ENCODE results near the gene DENND4A. TPM values are rescaled to one million over a fixed set of nuclear protein-coding genes. Genes with fewer than 3 reads are reported as not detected.
"Not testable (repeated sequence)": the region's sequence is repeated elsewhere in the genome, so short reads cannot be mapped to it uniquely, and the experiment has no call there.

Gene DENND4A
- total RNA-seq, 2 donors from 2014 or later = 15.7 to 21.8 TPM

- Histone ChIP-seq H3K27ac (no peak overlapping the region), H3K9ac (ENCODE audit: low read depth in 2 of 2, low read length in 2 of 2) (no peak overlapping the region), H3K27me3 (no peaks in the 10 kb centered on the region), H3K36me3 (no peaks in the 10 kb centered on the region), H3K9me3 (no peaks in the 10 kb centered on the region), H3K4me1 (no peaks in the 10 kb centered on the region), H3K4me3 (no peak overlapping the region)
- DNase-seq = no peak
- intact Hi-C loops (cut with DNase I) = no loop called here
- TF ChIP-seq CTCF (IDR thresholded peaks at IDR 0.05) = no peak
These were observed 24.3 kb upstream of the DENND4A start for GRCh38 chr15:65816441-65816840.

- H3K9me3 ChIP-seq; H3K27me3 ChIP-seq; H3K36me3 ChIP-seq; H3K4me3 ChIP-seq; intact Hi-C loops (cut with DNase I); H3K9ac ChIP-seq (ENCODE audit: low read depth in 2 of 2, low read length in 2 of 2); H3K4me1 ChIP-seq; H3K27ac ChIP-seq; DNase-seq: not testable (repeated sequence)
These were observed 23.9 kb upstream of the DENND4A start for GRCh38 chr15:65816008-65816407.

- H3K4me1 ChIP-seq; H3K9me3 ChIP-seq; intact Hi-C loops (cut with DNase I); H3K27ac ChIP-seq; H3K27me3 ChIP-seq; H3K36me3 ChIP-seq; DNase-seq; H3K9ac ChIP-seq (ENCODE audit: low read depth in 2 of 2, low read length in 2 of 2); H3K4me3 ChIP-seq: not testable (repeated sequence)
These were observed 22.2 kb upstream of the DENND4A start for GRCh38 chr15:65814271-65814670.

GRCh38 chr15:65812916-65813315, 20.8 kb upstream of the DENND4A start:
- Histone ChIP-seq H3K27ac (no peak overlapping the region), H3K9ac (ENCODE audit: low read depth in 2 of 2, low read length in 2 of 2) (no peak overlapping the region), H3K4me1 (no peaks in the 10 kb centered on the region), H3K4me3 (no peak overlapping the region), H3K9me3 (no peaks in the 10 kb centered on the region), H3K36me3 (no peaks in the 10 kb centered on the region), H3K27me3 (no peaks in the 10 kb centered on the region)
- intact Hi-C loops (cut with DNase I) = no loop called here
- no peak for TF ChIP-seq CTCF (IDR thresholded peaks at IDR 0.05)
- DNase-seq = no peak

GRCh38 chr15:65812467-65812866, 20.4 kb upstream of the DENND4A start:
- intact Hi-C loops (cut with DNase I) = no loop called here
- Histone ChIP-seq H3K27me3 (no peaks in the 10 kb centered on the region), H3K9ac (ENCODE audit: low read depth in 2 of 2, low read length in 2 of 2) (no peak overlapping the region), H3K4me3 (no peak overlapping the region), H3K9me3 (no peaks in the 10 kb centered on the region), H3K27ac (no peak overlapping the region), H3K4me1 (no peaks in the 10 kb centered on the region), H3K36me3 (no peaks in the 10 kb centered on the region)
- no peak for TF ChIP-seq CTCF (IDR thresholded peaks at IDR 0.05)
- DNase-seq = no peak

- DNase-seq = no peak
- no peak for TF ChIP-seq CTCF (IDR thresholded peaks at IDR 0.05)
- no peaks in the 10 kb centered on the region for H3K36me3 ChIP-seq
- intact Hi-C loops (cut with DNase I) = no loop called here
- H3K9ac ChIP-seq (ENCODE audit: low read depth in 2 of 2, low read length in 2 of 2) = no peak overlapping the region
- H3K4me3 ChIP-seq = no peak overlapping the region
- no peaks in the 10 kb centered on the region for H3K9me3 ChIP-seq
- H3K27me3 ChIP-seq = no peaks in the 10 kb centered on the region
- H3K27ac ChIP-seq = no peak overlapping the region
- no peaks in the 10 kb centered on the region for H3K4me1 ChIP-seq
These were observed 19.7 kb upstream of the DENND4A start for GRCh38 chr15:65811835-65812234.

GRCh38 chr15:65811011-65811733, 19.1 kb upstream of the DENND4A start:
- H3K9ac ChIP-seq (ENCODE audit: low read depth in 2 of 2, low read length in 2 of 2); H3K4me3 ChIP-seq; DNase-seq; intact Hi-C loops (cut with DNase I); H3K9me3 ChIP-seq; H3K36me3 ChIP-seq; H3K27me3 ChIP-seq; H3K4me1 ChIP-seq; H3K27ac ChIP-seq: not testable (repeated sequence)
